Activated CD4-positive, alpha-beta T cell treated with anti-CD3 and anti-CD28 coated beads, Interleukin-2, amount 50 U/mL, for 48 hours (primary cell): ENCODE results near the gene CFAP61.
"Not testable (repeated sequence)": the region's sequence is repeated elsewhere in the genome, so short reads cannot be mapped to it uniquely, and the experiment has no call there.

Experiments
- DNase-seq, 2 experiments: peaks; one replicate each; pipeline ENCODE4 v3.0.0-alpha.2; 2020

CFAP61 gene

GRCh38 chr20:20052074-20052970, at the start of gene CFAP61, which contains the start of gene CRNKL1:
Gene CFAP61, plus strand, starts transcription at chr20:20052532. Its CDS starts 4,122 bp downstream, at chr20:20056654.
Gene CRNKL1, minus strand, starts transcription at chr20:20052466. Its CDS starts 124 bp downstream, at chr20:20052342.
- peak; percentile 96 for DNase-seq

GRCh38 chr20:20003031-20003954, 49.0 kb upstream of the CFAP61 start:
- DNase-seq, result peak; percentile 19 to 22

GRCh38 chr20:20003955-20004322, 48.4 kb upstream of the CFAP61 start:
- not testable (repeated sequence) for DNase-seq

GRCh38 chr20:20005342-20005741, 47.0 kb upstream of the CFAP61 start:
- DNase-seq, result no peak

GRCh38 chr20:20009784-20010253, 42.5 kb upstream of the CFAP61 start:
- DNase-seq, result no peak

GRCh38 chr20:20010639-20011500, 41.5 kb upstream of the CFAP61 start:
- no peak for DNase-seq

GRCh38 chr20:20012541-20012940, 39.8 kb upstream of the CFAP61 start:
- DNase-seq, result no peak

- peak; percentile 12 to 35 for DNase-seq
Measured at GRCh38 chr20:20014659-20015058, 37.7 kb upstream of the CFAP61 start.

GRCh38 chr20:20017001-20017843, 35.1 kb upstream of the CFAP61 start, which contains the start of gene NAA20:
Gene NAA20, plus strand, starts transcription at chr20:20017362. Its CDS starts 35 bp downstream, at chr20:20017397.
- peak; percentile 92 to 94 for DNase-seq

GRCh38 chr20:20017844-20018185, 34.5 kb upstream of the CFAP61 start:
- DNase-seq, result peak; percentile 16 to 17

- DNase-seq, result no peak
Measured at GRCh38 chr20:20018366-20018765, 34.0 kb upstream of the CFAP61 start.

GRCh38 chr20:20019123-20019522, 33.2 kb upstream of the CFAP61 start:
- no peak for DNase-seq

- DNase-seq, result no peak
Measured at GRCh38 chr20:20020908-20021307, 31.4 kb upstream of the CFAP61 start.

GRCh38 chr20:20021835-20022234, 30.5 kb upstream of the CFAP61 start:
- DNase-seq, result no peak

- no peak for DNase-seq
Measured at GRCh38 chr20:20022498-20022897, 29.8 kb upstream of the CFAP61 start.

- no peak for DNase-seq
Measured at GRCh38 chr20:20023395-20023794, 28.9 kb upstream of the CFAP61 start.

- DNase-seq, result no peak
Measured at GRCh38 chr20:20024942-20025341, 27.4 kb upstream of the CFAP61 start.

GRCh38 chr20:20027284-20027683, 25.0 kb upstream of the CFAP61 start:
- no peak for DNase-seq

GRCh38 chr20:20031790-20032189, 20.5 kb upstream of the CFAP61 start:
- DNase-seq, result no peak

- no peak for DNase-seq
Measured at GRCh38 chr20:20034486-20034885, 17.8 kb upstream of the CFAP61 start.

- no peak for DNase-seq
Measured at GRCh38 chr20:20036756-20037155, 15.6 kb upstream of the CFAP61 start.
